HG03575 (cell line): ENCODE measurements around the gene TET3.

ENCODE experiments used
- ATAC-seq: cut with Tn5 transposase; IDR thresholded peaks from one replicate; pipeline ENCODE4 v1.9.1; 2021; ENCODE audit not compliant: unreplicated experiment, insufficient number of reproducible peaks, low FRiP score; ENCODE audit errors: extremely low read depth

TET3 gene

GRCh38 chr2:73983322-73984202, 1.1 kb upstream of the TET3 start:
- ATAC-seq: no peak

GRCh38 chr2:73984922-73985307, 205 bp downstream of the TET3 start:
- no peak for ATAC-seq

GRCh38 chr2:73985308-73986084, 786 bp downstream of the TET3 start:
- ATAC-seq: no peak

- no peak for ATAC-seq
These were observed 1.5 kb downstream of the TET3 start for GRCh38 chr2:73986085-73986681.

- no peak for ATAC-seq
These were observed 2.6 kb downstream of the TET3 start for GRCh38 chr2:73987109-73987947.

- ATAC-seq: no peak
These were observed 3.4 kb downstream of the TET3 start for GRCh38 chr2:73987948-73988700.

GRCh38 chr2:73989972-73990371, 5.3 kb downstream of the TET3 start:
- no peak for ATAC-seq

GRCh38 chr2:73990531-73990930, 5.8 kb downstream of the TET3 start:
- no peak for ATAC-seq

GRCh38 chr2:73992036-73992435, 7.3 kb downstream of the TET3 start:
- no peak for ATAC-seq

- ATAC-seq: no peak
These were observed 8.7 kb downstream of the TET3 start for GRCh38 chr2:73993376-73993775.

- ATAC-seq: no peak
These were observed 9.1 kb downstream of the TET3 start for GRCh38 chr2:73993778-73994177.

GRCh38 chr2:73994178-73994831, 9.6 kb downstream of the TET3 start:
- no peak for ATAC-seq

- ATAC-seq: no peak
These were observed 11.1 kb downstream of the TET3 start for GRCh38 chr2:73995810-73996209.

- no peak for ATAC-seq
These were observed 13.1 kb downstream of the TET3 start for GRCh38 chr2:73997813-73998212.

- ATAC-seq: no peak
These were observed 13.7 kb downstream of the TET3 start for GRCh38 chr2:73998451-73998850.

- no peak for ATAC-seq
These were observed 14.2 kb downstream of the TET3 start for GRCh38 chr2:73998933-73999332.

- no peak for ATAC-seq
These were observed 15.3 kb downstream of the TET3 start for GRCh38 chr2:73999881-74000597.
